Measurements from ENCODE around the gene UVSSA. TPM values are rescaled to one million over a fixed set of nuclear protein-coding genes. Genes with fewer than 3 reads are reported as not detected.
"Not testable (repeated sequence)": the region's sequence is repeated elsewhere in the genome, so short reads cannot be mapped to it uniquely, and the experiment has no call there.

Gene UVSSA
- total and polyA plus RNA-seq, 12 donors = 2.4 to 11.9 (median 6.6) TPM

DNA sequence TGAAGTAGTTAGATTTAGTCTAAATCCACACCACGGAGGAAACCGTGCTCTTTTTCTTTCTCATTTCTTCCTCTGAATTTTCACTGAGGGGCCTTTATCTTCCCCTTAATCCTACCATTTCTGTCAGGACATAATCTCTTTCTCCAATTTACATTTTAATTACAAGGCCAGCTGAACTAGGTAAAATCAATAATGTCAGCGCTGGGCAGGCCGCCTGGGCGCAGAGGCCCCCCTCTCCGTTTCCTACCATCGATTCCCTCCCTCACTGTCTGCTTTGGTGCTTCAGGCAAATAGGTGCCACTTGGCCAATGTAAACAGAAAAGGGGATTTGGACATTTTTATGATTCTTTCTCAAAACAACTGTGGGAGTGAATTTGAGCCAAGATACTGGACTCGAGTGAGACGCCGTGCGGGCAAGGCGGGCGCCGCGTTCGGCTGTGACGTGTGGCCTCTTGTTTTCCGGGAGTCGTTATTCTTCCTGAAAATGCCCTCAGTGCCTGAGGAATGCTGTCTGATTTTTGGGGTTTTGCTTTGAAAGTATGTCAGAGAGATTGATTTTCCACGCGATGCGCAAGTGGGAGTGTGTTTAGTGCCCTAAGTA lies 22.6 kb downstream of the UVSSA start:
- peak in 1 of 2 donors; percentile 1 for DNase-seq
- intact Hi-C loops (cut with DNase I) = loop anchor here in 1 of 10 donors (10.0 kb wide), 1 partner anchor 145 kb away; no protein-coding TSS in a partner anchor
- 94 to 95% methylated on average over 22 of the region's 22 CpGs for WGBS, 2 donors

DNA sequence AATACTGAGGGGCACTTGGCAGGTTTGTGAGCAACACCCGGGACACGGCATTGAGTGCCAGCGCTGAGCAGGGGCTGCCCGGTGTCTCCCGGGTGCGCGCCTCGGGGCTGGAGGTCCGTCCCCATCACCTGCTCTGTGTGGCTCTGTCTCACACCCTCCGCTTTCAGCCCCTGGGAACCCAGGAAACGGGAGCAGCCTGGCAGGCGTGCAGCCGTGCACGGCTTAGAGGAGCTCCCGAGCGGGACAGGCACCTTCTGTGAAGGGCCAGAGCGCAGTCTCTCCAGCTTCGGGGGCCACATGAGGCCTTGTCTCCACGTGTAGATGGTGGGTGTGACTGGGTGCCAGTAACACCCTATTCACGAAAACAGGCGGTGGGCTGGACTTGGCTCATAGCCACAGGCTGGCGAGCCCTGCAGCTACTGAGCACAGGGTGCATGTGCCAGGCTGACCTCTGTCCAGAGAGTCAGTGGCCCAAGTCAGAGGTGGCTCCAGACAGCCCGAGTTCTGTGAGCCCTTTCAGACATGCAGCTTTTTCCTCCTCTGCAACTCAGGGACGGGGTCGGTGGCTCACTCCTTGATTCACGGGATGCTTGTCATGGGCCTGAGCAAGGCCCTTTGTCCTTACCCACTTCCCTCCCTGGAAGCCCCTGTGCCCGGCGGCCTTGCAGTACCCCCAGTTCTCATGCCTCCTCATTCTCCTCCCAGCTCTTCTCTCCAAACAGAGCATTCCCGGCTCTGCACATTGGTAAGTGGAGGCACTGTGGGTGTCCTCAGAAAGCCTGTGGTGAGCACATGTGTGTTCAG lies 23.5 kb downstream of the UVSSA start:
- no peak overlapping the region for H3K4me3 ChIP-seq
- H3K4me1 ChIP-seq = no peaks in the 10 kb centered on the region
- H3K27me3 ChIP-seq = no peaks in the 10 kb centered on the region
- DNase-seq = peak in 1 of 2 donors; percentile 5
- 95 to 96% methylated on average over 29 of the region's 29 CpGs for WGBS, 2 donors
- H3K9me3 ChIP-seq = no peaks in the 10 kb centered on the region
- no peak for ATAC-seq
- TF ChIP-seq, protein P1, sequence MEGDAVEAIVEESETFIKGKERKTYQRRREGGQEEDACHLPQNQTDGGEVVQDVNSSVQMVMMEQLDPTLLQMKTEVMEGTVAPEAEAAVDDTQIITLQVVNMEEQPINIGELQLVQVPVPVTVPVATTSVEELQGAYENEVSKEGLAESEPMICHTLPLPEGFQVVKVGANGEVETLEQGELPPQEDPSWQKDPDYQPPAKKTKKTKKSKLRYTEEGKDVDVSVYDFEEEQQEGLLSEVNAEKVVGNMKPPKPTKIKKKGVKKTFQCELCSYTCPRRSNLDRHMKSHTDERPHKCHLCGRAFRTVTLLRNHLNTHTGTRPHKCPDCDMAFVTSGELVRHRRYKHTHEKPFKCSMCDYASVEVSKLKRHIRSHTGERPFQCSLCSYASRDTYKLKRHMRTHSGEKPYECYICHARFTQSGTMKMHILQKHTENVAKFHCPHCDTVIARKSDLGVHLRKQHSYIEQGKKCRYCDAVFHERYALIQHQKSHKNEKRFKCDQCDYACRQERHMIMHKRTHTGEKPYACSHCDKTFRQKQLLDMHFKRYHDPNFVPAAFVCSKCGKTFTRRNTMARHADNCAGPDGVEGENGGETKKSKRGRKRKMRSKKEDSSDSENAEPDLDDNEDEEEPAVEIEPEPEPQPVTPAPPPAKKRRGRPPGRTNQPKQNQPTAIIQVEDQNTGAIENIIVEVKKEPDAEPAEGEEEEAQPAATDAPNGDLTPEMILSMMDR (IDR thresholded peaks at IDR 0.05) = no peak
- H3K27ac ChIP-seq = no peak overlapping the region
- H3K36me3 ChIP-seq = peaks cover 0 to 83% (median 4%) of the 10 kb centered on the region in 9 donors
- intact Hi-C loops (cut with DNase I) = no loop called here

More for the DNA sequence above, 22.6 kb downstream of the UVSSA start:
- H3K27ac ChIP-seq = no peak overlapping the region
- peaks cover 0 to 82% (median 0%) of the 10 kb centered on the region in 9 donors for H3K36me3 ChIP-seq
- no peaks in the 10 kb centered on the region for H3K27me3 ChIP-seq
- TF ChIP-seq, protein P1 (IDR thresholded peaks at IDR 0.05) = no peak
- no peak overlapping the region for H3K4me3 ChIP-seq
- no peaks in the 10 kb centered on the region for H3K9me3 ChIP-seq
- ATAC-seq = no peak
- H3K4me1 ChIP-seq = no peaks in the 10 kb centered on the region

DNA sequence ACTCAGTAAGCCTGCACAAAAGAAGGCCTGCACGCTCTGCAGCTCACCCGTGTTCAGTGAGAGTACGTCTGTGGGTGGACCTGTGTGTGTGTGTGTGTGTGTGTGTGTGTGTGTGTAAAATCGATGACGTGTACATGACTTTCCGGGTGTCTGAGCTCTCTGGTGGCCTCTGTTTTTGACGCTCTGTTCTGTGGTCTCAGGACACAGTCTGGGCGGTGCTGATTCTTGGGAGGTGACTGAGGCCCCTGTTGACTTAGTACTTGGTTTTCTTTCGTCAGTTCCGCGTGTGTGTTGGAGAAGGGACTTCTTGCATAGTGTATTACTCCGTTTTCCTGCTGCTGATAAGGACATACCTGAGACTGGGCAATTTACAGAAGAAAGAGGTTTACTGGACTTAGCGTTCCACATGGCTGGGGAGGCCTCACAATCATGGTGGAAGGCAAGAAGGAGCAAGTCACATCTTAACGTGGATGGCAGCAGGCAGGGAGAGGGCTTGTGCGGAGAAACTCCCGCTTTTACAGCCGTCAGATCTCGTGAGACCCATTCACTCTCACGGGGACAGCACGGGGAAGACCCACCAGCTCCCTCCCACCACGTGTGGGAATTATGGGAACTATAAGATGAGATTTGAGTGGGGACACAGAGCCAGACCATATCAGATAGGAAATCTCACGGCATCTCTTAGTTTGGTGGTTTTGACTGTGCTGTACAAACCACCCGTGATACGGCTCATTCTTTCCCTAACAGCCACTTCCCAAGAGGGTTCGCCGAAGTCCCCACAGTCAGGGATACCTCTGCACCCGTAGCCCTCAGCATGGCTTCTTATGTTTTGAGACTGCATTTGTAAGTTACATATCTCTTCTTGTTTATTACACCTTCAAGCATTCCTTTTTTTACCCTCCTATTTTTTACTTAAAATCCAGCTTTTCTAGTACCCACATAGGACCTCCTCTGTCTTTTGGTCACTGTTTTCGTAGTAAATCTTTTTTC lies 24.5 kb downstream of the UVSSA start:
- no peak for ATAC-seq
- WGBS, 2 donors = 94 to 96% methylated on average over 28 of the region's 28 CpGs
- TF ChIP-seq, protein P1 (IDR thresholded peaks at IDR 0.05) = no peak
- no peak overlapping the region for H3K4me3 ChIP-seq
- peaks cover 0 to 83% (median 11%) of the 10 kb centered on the region in 9 donors for H3K36me3 ChIP-seq
- no peaks in the 10 kb centered on the region for H3K9me3 ChIP-seq
- no peaks in the 10 kb centered on the region for H3K27me3 ChIP-seq
- no peak for DNase-seq
- H3K4me1 ChIP-seq = no peaks in the 10 kb centered on the region
- intact Hi-C loops (cut with DNase I) = no loop called here
- H3K27ac ChIP-seq = no peak overlapping the region

DNA sequence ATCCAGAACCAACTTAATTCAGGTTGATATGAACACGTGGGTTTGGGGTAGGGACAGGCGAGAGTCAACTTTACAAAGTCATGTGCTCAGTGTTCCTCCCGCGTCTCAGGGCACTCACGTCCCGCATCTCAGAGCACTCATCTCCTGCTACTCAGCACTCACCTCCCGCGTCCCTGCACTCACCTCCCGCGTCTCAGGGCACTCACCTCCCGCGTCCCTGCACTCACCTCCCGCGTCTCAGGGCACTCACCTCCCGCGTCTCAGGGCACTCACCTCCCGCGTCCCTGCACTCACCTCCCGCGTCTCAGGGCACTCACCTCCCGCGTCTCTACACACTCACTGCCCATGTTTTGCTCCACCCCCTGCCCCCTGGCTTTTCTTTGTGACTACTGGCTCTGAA lies 25.6 kb downstream of the UVSSA start:
- H3K4me1 ChIP-seq; H3K4me3 ChIP-seq; H3K9me3 ChIP-seq; H3K27me3 ChIP-seq; intact Hi-C loops (cut with DNase I); ATAC-seq; DNase-seq; H3K27ac ChIP-seq: not testable (repeated sequence)
- H3K36me3 ChIP-seq = peaks cover 0 to 83% (median 11%) of the 10 kb centered on the region in 9 donors
- WGBS, 2 donors = 76 to 79% methylated on average over 13 to 14 of the region's 22 CpGs

Data from heart right ventricle (tissue), 16 donors.